ENCODE data around the gene CDH23.

DNA sequence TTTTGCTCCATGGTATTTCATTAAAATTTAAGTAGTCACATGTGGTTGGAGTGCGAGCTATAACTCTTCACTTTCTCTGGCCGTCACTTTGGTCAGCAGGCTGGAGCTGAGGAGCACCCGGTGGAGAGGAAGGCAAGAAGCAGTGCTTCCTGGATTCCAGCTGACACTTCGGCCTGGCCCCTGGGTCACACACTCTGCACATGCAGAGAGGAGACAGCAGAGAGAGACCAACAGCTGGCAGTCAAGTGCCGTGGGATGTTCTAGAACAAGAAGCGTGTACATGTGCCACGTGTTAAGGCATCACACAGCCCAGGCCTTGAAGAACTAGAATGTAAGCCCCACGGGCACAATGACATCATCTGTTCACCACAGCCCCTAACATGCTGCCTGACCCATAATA lies 424.2 kb downstream of the CDH23 start:
- TF ChIP-seq ZFP3 (CRISPR knock-in tag; IDR thresholded peaks at IDR 0.05), result no peak
- no peak for TF ChIP-seq TCF4 (CRISPR knock-in tag; IDR thresholded peaks at IDR 0.05; ENCODE audit: borderline replicate concordance)
- TF ChIP-seq PATZ1 (CRISPR knock-in tag; IDR thresholded peaks at IDR 0.05; ENCODE audit: borderline replicate concordance), result no peak
- TF ChIP-seq ESRRG (CRISPR knock-in tag; IDR thresholded peaks at IDR 0.05), result no peak
- TF ChIP-seq ARNTL (CRISPR knock-in tag; IDR thresholded peaks at IDR 0.05; ENCODE audit: borderline replicate concordance, low read depth), result no peak
- no peak for TF ChIP-seq ZNF565 (CRISPR knock-in tag; conservative IDR thresholded peaks at IDR 0.05; ENCODE audit: low read depth)
- no peak for TF ChIP-seq CREB5 (CRISPR knock-in tag; IDR thresholded peaks at IDR 0.05; ENCODE audit: low read depth)
- TF ChIP-seq SNAI2 (CRISPR knock-in tag; IDR thresholded peaks at IDR 0.05), result no peak
- no peak for TF ChIP-seq RARB (CRISPR knock-in tag; IDR thresholded peaks at IDR 0.05)
- no peak for TF ChIP-seq ZC3H10 (CRISPR knock-in tag; IDR thresholded peaks at IDR 0.05)
- TF ChIP-seq ZFP30 (CRISPR knock-in tag; IDR thresholded peaks at IDR 0.05), result no peak
